Measurements from ENCODE around the gene HCN3. TPM values are rescaled to one million over a fixed set of nuclear protein-coding genes. Genes with fewer than 3 reads are reported as not detected.
"Not testable (repeated sequence)": the region's sequence is repeated elsewhere in the genome, so short reads cannot be mapped to it uniquely, and the experiment has no call there.

Gene HCN3
- total and polyA plus RNA-seq, 9 donors, result 0.69 to 7.1 (median 2.9) TPM

GRCh38 chr1:155285063-155285462, 7.8 kb downstream of the HCN3 start:
- Histone ChIP-seq H3K27ac (no peak overlapping the region), H3K4me3 (no peak overlapping the region), H3K9me3 (no peaks in the 10 kb centered on the region), H3K4me1 (ENCODE audit: insufficient read depth) (no peaks in the 10 kb centered on the region), H3K36me3 (no peaks in the 10 kb centered on the region), H3K27me3 (no peaks in the 10 kb centered on the region)
- DNase-seq, result no peak
- TF ChIP-seq CTCF (IDR thresholded peaks at IDR 0.05) (no peak), EP300 (IDR thresholded peaks at IDR 0.05) (no peak), POLR2A (IDR thresholded peaks at IDR 0.05) (no peak)
- intact Hi-C loops (cut with DNase I), result no loop called here
- WGBS, 3 donors, result 89 to 92% (median 90%) methylated on average over 14 of the region's 14 CpGs

- H3K27me3 ChIP-seq, result no peaks in the 10 kb centered on the region
- no peaks in the 10 kb centered on the region for H3K36me3 ChIP-seq
- WGBS, 3 donors, result 84 to 90% (median 87%) methylated on average over 18 of the region's 18 CpGs
- intact Hi-C loops (cut with DNase I), result no loop called here
- H3K4me3 ChIP-seq, result no peak overlapping the region
- no peak for DNase-seq
- H3K4me1 ChIP-seq (ENCODE audit: insufficient read depth), result no peaks in the 10 kb centered on the region
- TF ChIP-seq EP300 (IDR thresholded peaks at IDR 0.05), result no peak
- no peak for TF ChIP-seq CTCF (IDR thresholded peaks at IDR 0.05)
- no peak for TF ChIP-seq POLR2A (IDR thresholded peaks at IDR 0.05)
- H3K27ac ChIP-seq, result no peak overlapping the region
- no peaks in the 10 kb centered on the region for H3K9me3 ChIP-seq
These were observed 8.4 kb downstream of the HCN3 start for GRCh38 chr1:155285631-155286044.

- intact Hi-C loops (cut with DNase I), result no loop called here
- WGBS, 3 donors, result 89 to 95% (median 94%) methylated on average over 2 of the region's 2 CpGs
- DNase-seq, result no peak
- no peaks in the 10 kb centered on the region for H3K36me3 ChIP-seq
- H3K4me3 ChIP-seq, result no peak overlapping the region
- TF ChIP-seq POLR2A (IDR thresholded peaks at IDR 0.05) (no peak), EP300 (IDR thresholded peaks at IDR 0.05) (no peak), CTCF (IDR thresholded peaks at IDR 0.05) (no peak)
- H3K9me3 ChIP-seq, result no peaks in the 10 kb centered on the region
- no peaks in the 10 kb centered on the region for H3K27me3 ChIP-seq
- no peak overlapping the region for H3K27ac ChIP-seq
- no peaks in the 10 kb centered on the region for H3K4me1 ChIP-seq (ENCODE audit: insufficient read depth)
These were observed 9.3 kb downstream of the HCN3 start for GRCh38 chr1:155286544-155286943.

- Histone ChIP-seq H3K27me3 (no peaks in the 10 kb centered on the region), H3K36me3 (no peaks in the 10 kb centered on the region), H3K27ac (no peak overlapping the region), H3K9me3 (no peaks in the 10 kb centered on the region), H3K4me1 (ENCODE audit: insufficient read depth) (no peaks in the 10 kb centered on the region), H3K4me3 (no peak overlapping the region)
- TF ChIP-seq EP300 (IDR thresholded peaks at IDR 0.05), result no peak
- TF ChIP-seq CTCF (IDR thresholded peaks at IDR 0.05), result no peak
- no peak for TF ChIP-seq POLR2A (IDR thresholded peaks at IDR 0.05)
- WGBS, 3 donors, result 84 to 92% (median 89%) methylated on average over 21 of the region's 21 CpGs
- no peak for DNase-seq
- intact Hi-C loops (cut with DNase I), result no loop called here
These were observed 10.8 kb downstream of the HCN3 start for GRCh38 chr1:155287987-155288543.

- H3K27me3 ChIP-seq; DNase-seq; intact Hi-C loops (cut with DNase I); H3K4me3 ChIP-seq; H3K36me3 ChIP-seq; H3K9me3 ChIP-seq; H3K4me1 ChIP-seq (ENCODE audit: insufficient read depth); H3K27ac ChIP-seq: not testable (repeated sequence)
- 72 to 80% (median 74%) methylated on average over 10 of the region's 10 CpGs for WGBS, 3 donors
These were observed 13.7 kb downstream of the HCN3 start for GRCh38 chr1:155291006-155291405.
